ENCODE measurements around the gene VEPH1.

The VEPH1 gene

DNA sequence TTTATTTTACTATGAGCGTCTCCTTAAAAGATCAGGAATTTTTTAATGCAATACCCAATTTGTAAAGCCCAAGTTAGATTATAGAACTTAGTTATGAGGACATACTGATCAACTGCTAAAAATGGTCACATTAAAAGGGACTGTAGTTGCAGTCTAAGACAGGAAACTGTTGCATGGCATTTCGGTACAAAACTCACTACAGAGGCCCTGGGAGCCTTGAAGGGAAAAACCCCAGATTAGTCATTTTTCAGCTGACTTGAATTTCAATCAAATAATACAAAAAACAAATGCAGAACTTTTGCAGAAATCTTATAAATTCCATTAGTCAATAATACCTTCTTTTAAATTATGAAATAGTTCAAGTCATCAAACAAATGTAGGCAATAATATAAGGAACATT is 73.5 kb downstream of the VEPH1 start:
- DNase-seq (ENCODE audit: low read depth in 2 of 2), result no peak

- no peak for DNase-seq (ENCODE audit: low read depth in 2 of 2)
Measured at GRCh38 chr3:157428853-157429252, 74.4 kb downstream of the VEPH1 start.

GRCh38 chr3:157427901-157428300 is 75.3 kb downstream of the VEPH1 start:
- DNase-seq (ENCODE audit: low read depth in 2 of 2), result no peak

DNA sequence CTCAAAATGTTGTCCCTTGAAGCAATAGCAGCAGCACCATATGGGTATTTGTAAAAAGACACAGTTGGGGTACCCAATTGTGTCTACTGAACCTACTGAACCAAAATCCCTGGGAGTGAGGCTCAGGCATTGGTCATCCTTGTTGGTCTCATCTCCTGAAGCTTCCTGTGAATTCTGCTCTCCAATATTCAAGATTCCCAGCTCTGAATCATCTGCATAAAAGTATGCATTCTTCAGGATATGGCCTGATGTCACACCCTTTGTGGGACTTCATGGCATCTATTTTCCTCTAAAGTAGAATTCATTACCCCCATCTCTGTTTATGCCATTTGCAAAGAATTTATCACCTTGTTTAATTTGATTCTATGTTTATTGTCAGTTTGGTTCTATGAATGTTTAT is 79.9 kb downstream of the VEPH1 start:
- DNase-seq (ENCODE audit: low read depth in 2 of 2), result no peak

- DNase-seq (ENCODE audit: low read depth in 2 of 2), result no peak
Measured at GRCh38 chr3:157420606-157421130, 82.5 kb downstream of the VEPH1 start.

- DNase-seq (ENCODE audit: low read depth in 2 of 2), result no peak
Measured at GRCh38 chr3:157418104-157418503, 85.1 kb downstream of the VEPH1 start.

- DNase-seq (ENCODE audit: low read depth in 2 of 2), result no peak
Measured at GRCh38 chr3:157417247-157417646, 86.0 kb downstream of the VEPH1 start.

DNA sequence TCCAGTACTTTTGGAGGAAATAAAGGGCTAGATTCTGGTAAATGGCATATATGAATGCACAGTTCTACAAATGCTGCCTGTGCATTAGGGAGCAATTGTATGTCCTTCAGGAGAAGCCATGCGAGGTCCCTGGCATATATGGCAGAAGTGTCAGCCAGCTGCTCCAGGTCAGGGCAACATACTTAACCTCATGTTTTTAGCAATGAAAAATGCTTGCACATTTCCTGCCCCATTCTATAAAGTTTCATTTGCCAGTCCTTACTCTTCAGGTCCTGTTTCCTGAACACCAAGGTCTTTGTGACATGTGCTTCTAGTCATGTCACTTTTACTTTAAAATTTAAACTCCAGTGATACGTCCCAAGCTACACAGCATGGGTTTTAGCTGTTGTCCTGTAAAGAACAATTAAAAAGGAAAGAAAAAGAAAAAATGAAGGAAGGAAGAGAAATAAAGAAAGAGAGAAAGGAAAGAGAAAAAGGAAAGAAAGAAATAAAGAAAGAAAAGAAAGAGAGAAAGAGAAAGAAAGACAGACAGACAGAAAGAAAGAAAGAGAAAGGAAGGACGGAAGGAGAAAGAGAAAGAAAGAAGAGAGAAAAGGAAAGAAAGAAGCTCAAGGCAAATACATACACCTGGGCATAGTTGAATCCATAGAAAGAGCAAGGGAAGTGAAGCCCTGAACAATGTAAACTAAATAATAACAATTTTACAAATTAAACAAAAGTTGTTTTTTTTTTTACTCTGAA is 86.7 kb downstream of the VEPH1 start:
- no peak for DNase-seq (ENCODE audit: low read depth in 2 of 2)

DNA sequence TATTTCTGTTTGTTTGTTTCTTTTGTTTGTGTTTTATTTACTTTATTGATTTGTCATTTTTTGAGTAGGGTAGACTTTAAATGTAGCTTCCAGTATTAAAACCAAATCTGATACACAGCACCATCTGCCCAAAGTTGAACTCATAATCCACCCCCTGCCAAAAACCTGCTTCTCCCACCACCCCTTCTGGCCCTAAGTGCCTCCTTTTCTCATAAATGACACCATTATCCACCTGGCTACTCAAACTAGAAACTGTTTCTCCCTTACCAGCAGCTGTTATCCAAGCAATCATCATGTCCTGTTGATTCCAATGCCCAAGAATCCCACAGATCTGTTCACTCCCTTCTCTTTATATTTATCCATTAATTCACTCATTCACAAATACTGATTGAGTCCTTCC is 88.4 kb downstream of the VEPH1 start:
- no peak for DNase-seq (ENCODE audit: low read depth in 2 of 2)

- no peak for DNase-seq (ENCODE audit: low read depth in 2 of 2)
Measured at GRCh38 chr3:157412323-157412855, 90.8 kb downstream of the VEPH1 start.

DNA sequence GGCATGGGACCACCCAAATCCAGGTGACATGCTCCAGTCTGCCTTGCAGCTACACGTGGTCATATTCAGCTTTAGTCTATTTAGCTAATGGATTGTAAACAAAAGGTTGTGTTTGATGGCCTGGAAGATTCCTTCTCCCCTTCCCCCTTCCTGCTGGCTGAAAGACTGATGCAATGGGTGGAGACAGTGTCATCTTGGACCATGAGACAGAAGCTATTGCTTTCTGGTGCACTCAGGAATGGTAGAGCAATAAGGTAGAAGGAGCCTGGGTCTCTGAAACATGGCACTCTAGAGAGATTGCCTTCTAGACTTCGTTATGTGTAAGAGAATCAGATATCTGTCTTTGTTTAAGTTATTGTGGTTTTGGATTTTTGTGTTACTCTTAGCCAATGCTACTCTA is 92.3 kb downstream of the VEPH1 start:
- DNase-seq (ENCODE audit: low read depth in 2 of 2), result no peak

DNA sequence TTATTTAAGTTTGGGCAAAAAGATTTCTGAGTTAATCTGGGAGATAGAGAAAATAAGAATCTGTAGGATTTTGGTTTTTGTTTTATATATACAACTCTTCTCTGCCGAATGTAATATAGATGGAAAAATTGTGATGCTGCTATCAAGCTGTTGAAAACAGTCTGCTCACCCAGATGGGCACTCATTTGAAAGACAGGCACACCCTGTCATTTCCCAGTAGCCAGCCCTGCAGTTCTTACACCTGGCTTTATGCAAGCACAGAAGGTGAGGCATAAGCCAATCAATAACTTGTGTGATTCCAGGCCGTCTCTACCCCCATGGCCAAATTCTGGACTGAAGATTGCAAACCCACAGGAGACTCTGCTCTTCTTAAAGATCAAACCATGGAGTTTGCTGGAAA is 93.7 kb downstream of the VEPH1 start:
- no peak for DNase-seq (ENCODE audit: low read depth in 2 of 2)

DNA sequence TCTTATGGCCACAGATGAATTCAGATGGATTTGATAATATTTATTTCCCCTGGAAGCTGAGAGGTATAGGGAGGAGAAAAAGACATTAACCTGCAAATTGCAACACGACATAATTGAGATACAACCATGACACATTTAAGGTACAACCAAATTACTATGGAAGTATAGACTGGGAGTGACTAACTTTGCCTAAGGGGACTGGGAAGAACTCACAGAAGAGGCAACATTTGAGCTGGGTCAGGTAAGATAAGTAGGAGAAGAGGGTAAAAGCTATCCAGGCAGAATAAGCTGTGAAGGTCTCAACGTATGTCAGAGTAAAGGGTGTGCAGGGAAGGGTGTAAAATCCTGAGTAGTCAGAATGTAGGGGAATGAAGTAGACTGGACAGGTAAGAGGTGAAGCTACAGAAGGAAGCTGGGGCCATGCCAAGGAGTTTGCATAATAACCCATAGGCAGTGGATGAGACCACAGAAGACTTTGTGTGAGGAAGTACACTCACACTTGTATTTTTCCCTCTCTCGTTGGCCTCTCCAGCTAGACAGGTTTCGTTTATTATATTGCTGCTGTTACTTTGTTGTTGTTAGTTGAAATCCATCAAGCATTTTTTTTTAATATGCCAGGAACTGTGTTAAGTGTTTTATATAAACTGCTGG is 94.6 kb downstream of the VEPH1 start:
- no peak for DNase-seq (ENCODE audit: low read depth in 2 of 2)

GRCh38 chr3:157407769-157408168 is 95.4 kb downstream of the VEPH1 start:
- no peak for DNase-seq (ENCODE audit: low read depth in 2 of 2)

DNA sequence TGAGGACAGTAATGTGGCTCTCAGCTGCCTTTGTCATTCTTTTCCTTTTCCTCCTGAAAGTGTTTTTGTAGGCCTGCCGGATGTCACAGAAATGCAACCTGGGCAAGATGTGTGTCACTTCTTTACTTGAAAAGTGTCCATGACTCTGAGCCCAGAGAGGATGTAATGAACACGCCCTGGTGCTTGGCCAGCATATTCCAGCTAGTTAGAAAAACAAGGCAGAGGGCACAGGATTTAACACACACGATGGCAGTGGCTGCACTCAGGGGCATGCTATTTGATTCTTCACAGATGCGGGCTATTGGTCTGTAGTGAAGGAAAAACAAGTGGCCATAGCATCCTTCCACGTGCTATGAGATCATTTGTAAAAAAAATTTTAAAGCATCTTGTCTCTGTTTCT is 96.8 kb downstream of the VEPH1 start:
- DNase-seq (ENCODE audit: low read depth in 2 of 2), result no peak

DNA sequence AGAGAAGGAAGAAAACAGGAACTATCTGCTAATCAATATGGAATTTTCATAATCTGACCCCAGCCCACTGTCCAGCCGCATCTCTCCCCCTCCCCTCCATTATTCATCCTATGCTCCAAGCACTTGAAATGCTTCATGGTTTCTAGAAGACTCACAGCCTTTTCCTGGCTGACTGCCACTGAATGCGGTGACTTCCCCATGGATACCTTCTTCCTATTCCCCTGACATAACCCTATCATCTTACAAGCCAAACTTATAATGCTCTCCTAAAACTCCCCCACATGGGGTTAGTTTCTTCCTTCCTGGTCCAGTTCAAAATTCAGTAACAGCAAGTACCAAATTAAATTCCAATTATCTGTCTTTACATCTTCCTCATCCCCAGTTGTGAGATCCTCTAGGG is 97.8 kb downstream of the VEPH1 start:
- no peak for DNase-seq (ENCODE audit: low read depth in 2 of 2)

DNA sequence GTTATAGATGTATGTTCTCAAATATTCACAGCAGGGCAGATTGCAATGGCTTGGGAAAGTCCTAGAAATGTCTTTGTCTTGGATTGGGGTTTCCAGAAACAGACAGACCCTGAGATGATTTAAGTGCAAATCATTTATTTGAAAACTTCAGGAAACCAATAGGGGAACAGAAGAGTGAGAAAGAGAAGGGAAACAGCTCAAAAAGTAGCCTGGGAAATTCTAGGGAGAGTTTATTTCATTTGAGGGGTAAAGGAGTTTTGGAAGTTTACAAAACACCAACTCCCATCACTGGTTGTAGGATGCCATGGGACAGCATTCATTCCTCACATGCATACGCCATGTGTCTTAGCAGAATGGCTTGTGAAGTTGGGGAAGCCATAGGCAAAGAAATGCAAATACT is 98.8 kb downstream of the VEPH1 start:
- no peak for DNase-seq (ENCODE audit: low read depth in 2 of 2)

DNA sequence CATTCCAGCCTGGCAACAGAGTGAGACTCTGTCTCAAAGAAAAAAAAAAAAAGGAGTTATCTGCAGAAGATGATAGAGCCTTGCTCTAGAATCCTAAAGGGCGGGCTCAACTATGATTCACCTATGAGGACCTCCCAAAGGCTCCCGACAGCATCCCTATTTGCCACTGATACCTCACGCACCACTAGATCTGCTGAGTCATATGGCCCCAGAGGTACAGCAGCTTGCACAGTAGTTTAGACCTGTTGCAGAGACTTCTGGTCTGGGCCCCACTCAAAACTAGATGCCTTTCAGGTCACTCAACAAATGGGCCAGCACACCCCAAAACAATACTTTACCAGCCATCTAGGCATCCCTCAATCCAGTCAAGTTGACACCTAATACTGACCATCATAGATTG is 104.6 kb downstream of the VEPH1 start:
- DNase-seq (ENCODE audit: low read depth in 2 of 2), result no peak

GRCh38 chr3:157394411-157394810 is 108.8 kb downstream of the VEPH1 start:
- DNase-seq (ENCODE audit: low read depth in 2 of 2), result no peak

DNA sequence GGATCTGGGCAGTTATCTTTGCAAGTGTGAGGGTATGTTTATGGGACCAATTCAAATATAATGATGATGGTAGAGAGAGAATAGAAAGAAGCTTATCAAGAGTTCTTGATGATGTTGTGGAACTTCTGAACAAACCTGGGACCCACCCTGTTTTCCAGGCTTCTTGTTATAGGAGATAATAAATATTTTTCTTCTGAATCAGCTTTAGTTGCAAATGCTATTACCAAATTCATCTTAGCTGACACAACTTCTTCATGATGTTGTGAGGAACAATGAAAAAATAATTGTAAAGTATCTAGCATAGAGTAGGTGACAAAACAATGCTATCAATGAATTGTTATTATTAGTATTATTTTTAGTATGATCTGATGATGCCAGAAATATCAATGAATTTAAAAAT is 110.1 kb downstream of the VEPH1 start:
- DNase-seq (ENCODE audit: low read depth in 2 of 2), result no peak

DNA sequence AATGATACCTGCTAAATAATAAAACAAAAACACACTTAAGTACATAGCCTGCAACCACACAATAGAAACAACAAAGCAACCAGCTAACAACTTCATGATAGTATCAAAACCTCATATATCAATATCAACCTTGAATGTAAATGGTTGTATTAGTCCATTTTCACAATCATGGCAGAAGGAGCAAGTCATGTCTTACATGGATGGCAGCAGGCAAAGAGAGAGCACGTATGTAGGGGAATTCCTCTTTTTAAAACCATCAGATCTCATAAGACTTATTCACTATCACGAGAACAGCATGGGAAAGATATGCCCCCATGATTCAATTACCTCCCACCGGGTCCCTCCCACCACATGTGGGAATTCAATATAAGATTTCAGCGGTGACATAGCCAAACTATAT is 111.1 kb downstream of the VEPH1 start:
- DNase-seq (ENCODE audit: low read depth in 2 of 2), result no peak

DNA sequence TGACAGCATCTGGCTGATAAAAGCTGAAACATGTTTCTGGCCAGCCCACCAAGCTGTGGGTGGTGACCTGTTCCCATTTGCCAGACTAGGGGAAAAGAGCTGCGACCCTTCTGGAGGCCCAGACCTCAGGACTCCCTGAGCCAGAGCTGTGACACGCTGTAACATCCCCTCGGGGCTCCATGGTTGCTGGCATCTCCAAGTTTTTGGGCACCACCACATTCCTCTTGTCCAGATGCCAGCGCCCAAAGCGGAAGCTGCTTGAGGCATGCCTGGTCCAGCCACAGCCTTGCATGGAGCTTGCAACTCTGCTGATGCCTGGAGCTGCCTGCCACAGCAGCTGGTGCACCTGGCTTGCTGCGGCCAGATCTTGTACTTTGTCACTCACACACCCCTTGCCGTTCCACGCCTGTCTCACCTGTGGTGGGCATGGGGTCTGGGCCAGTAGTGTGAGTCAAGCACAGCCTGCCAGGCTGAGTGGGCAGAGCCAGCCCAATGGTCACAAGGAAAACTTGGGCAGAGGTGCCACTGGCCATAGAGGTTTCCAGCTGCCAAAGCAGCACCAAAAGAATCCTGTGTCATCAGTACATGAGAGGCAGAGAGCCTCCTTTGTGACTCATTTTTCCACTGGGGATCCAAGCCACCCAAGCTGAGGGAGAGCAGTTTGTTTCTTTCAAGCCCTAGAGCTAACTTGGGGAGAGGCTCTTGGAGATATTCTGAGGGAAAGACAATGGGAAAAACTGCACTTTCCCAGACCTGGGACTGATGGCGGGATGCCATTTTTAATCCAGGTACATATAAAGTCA is 112.3 kb downstream of the VEPH1 start:
- DNase-seq (ENCODE audit: low read depth in 2 of 2), result no peak
